Activated CD4-positive, alpha-beta T cell treated with anti-CD3 and anti-CD28 coated beads, Interleukin-2, amount 10 ng/mL, durations not matched to agents 24 days and 14 days (primary cell): ENCODE results near the gene BAZ1B. TPM values are rescaled to one million over a fixed set of nuclear protein-coding genes. Genes with fewer than 3 reads are reported as not detected.
A peak's percentile ranks its signal among the peaks of the same experiment; 100 is the strongest.
"Not testable (repeated sequence)": the region's sequence is repeated elsewhere in the genome, so short reads cannot be mapped to it uniquely, and the experiment has no call there.

Experiments
- DNase-seq: peaks from one replicate; pipeline ENCODE4 v3.0.0; 2022
- H3K27ac Mint-ChIP-seq: one replicate; pipeline ENCODE4 v1.8.0; 2022; ENCODE audit warnings: mild to moderate bottlenecking, mixed read lengths
- H3K27me3 Mint-ChIP-seq: one replicate; pipeline ENCODE4 v1.8.0; 2022; ENCODE audit warnings: mixed read lengths
- H3K36me3 Mint-ChIP-seq: one replicate; pipeline ENCODE4 v1.8.0; 2022; ENCODE audit warnings: low read depth, mild to moderate bottlenecking, mixed read lengths
- H3K4me1 Mint-ChIP-seq: one replicate; pipeline ENCODE4 v1.8.0; 2021; ENCODE audit warnings: mixed read lengths
- H3K4me3 Mint-ChIP-seq: one replicate; pipeline ENCODE4 v1.8.0; 2022; ENCODE audit warnings: mild to moderate bottlenecking, moderate library complexity, mixed read lengths
- H3K9me3 Mint-ChIP-seq: one replicate; pipeline ENCODE4 v1.8.0; 2021; ENCODE audit warnings: mixed read lengths
- intact Hi-C: fragments of 100-400 bp; cut with micrococcal nuclease; formaldehyde crosslinking; loops from one replicate; pipeline ENCODE4 v1.15.1; 2023
- total RNA-seq: library from RNA; stranded (reverse); gene quantifications from 2 replicates; pipeline ENCODE4 v1.2.3, GENCODE V29; 2022

BAZ1B gene
- total RNA-seq, 1 donor from 2014 or later = 112 TPM

DNA sequence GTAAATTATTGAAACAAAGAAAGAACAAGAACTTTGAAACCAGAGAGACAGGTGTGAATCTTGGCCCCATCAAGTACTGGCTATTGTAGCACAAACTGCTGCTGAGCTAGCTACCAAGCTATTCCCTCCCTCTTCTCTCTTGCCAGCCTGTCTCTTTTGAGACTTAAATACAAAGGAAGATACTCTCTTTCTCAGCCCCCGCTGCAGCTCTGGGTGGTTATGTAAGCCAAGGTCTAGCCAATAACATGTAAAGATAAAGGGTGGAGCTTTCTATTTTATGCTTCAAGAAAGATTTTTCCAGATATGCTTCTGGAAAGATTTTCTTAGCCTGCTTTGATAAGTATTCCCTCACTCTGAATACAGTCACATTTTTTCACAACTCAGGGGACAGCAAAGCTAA is 17.2 kb downstream of the BAZ1B start:
- H3K27ac Mint-ChIP-seq = no peak overlapping the region
- no peaks in the 10 kb centered on the region for H3K27me3 Mint-ChIP-seq
- H3K4me3 Mint-ChIP-seq = no peak overlapping the region
- no peak for DNase-seq
- peaks cover 56% of the 10 kb centered on the region for H3K36me3 Mint-ChIP-seq
- H3K9me3 Mint-ChIP-seq = no peaks in the 10 kb centered on the region
- intact Hi-C loops = no loop called here
- peaks cover 14% of the 10 kb centered on the region for H3K4me1 Mint-ChIP-seq

DNA sequence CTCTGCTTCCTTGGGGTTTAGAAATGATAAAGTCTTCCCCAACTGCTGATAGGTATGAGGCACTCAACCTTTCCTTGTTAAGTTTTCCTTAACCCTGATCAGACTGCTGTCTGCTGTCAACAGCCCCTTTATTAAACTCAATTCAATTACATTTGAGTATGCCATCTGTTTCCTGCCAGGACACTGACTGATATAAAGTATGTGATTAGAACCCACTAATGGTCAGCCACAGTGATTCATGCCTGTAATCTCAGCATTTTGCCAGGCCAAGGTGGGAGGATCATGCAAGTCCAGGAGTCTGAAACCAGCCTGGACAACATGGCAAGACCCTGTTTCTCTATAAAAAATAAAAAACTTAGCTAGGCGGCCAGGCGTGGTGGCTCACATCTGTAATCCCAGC is 18.1 kb downstream of the BAZ1B start:
- Mint-ChIP-seq H3K36me3 (peaks cover 61% of the 10 kb centered on the region), H3K27me3 (no peaks in the 10 kb centered on the region), H3K9me3 (no peaks in the 10 kb centered on the region), H3K4me1 (peaks cover 16% of the 10 kb centered on the region), H3K27ac (no peak overlapping the region), H3K4me3 (no peak overlapping the region)
- no peak for DNase-seq
- intact Hi-C loops = no loop called here

DNA sequence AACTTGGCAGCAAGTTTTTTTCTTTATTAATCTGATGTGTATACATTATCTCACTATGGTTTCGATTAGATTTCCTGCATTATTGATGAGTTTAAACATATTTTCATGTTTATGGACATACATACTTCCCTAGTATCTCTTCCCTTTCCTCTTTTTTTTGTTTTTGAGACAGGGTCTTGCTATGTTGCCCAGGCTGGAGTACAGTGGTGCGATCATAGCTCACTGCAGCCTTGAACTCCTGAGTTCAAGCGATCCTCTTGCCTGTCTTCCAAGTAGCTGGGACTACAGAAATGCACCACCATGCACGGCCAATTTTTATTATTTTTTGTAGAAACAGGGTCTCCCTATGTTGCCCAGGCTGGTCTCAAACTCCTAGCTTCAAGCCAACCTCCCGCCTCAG is 18.9 kb downstream of the BAZ1B start:
- H3K9me3 Mint-ChIP-seq = no peaks in the 10 kb centered on the region
- no peaks in the 10 kb centered on the region for H3K27me3 Mint-ChIP-seq
- intact Hi-C loops = no loop called here
- no peak overlapping the region for H3K4me3 Mint-ChIP-seq
- no peak overlapping the region for H3K27ac Mint-ChIP-seq
- no peak for DNase-seq
- peaks cover 61% of the 10 kb centered on the region for H3K36me3 Mint-ChIP-seq
- peaks cover 16% of the 10 kb centered on the region for H3K4me1 Mint-ChIP-seq

DNA sequence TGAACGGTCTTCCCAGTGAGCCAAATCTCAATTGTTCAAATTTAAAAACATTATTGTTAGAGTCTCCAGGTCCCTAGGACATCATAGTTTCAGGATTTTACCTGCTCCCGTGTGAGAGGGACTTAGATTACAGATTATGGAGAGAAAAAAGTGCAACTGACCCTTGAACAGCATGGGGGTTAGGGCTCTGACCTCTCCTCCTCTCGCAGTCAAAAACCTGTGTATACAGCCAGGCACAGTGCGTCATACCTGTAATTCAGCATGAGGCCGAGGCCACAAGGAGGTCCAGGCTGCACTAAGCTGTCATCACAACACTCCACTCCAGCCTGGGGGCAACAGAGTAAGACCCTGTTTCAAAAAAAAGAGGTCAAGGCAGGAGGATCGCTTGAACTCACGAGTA is 25.5 kb downstream of the BAZ1B start:
- Mint-ChIP-seq H3K4me1 (peaks cover 12% of the 10 kb centered on the region), H3K27ac (no peak overlapping the region), H3K4me3 (no peak overlapping the region), H3K27me3 (no peaks in the 10 kb centered on the region), H3K36me3 (peaks cover 76% of the 10 kb centered on the region), H3K9me3 (no peaks in the 10 kb centered on the region)
- DNase-seq = no peak
- intact Hi-C loops = loop anchor here (5.0 kb wide), 1 partner anchor 44 kb away; no protein-coding TSS in a partner anchor

DNA sequence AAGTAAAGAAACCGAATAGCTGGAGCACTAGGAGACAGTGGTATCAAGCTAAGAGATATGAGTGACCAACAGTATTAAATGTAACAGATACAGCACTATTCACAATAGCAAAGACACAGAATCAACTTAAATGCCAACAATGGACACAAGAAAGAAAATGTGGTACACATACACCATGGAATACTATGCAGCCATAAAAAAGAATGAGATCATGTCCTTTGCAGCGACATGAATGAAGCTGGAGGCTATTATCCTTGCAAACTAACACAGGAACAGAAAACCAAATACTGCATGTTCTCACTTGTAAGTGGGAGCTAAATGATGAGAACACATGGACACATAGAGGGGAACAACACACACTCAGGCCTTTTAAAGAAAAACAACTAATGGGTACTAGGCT is 26.6 kb downstream of the BAZ1B start:
- not testable (repeated sequence) for DNase-seq, H3K9me3 Mint-ChIP-seq, H3K4me1 Mint-ChIP-seq, H3K27me3 Mint-ChIP-seq, H3K27ac Mint-ChIP-seq, H3K4me3 Mint-ChIP-seq
- peaks cover 71% of the 10 kb centered on the region for H3K36me3 Mint-ChIP-seq
- intact Hi-C loops = loop anchor here (5.0 kb wide), 1 partner anchor 43 kb away; no protein-coding TSS in a partner anchor

DNA sequence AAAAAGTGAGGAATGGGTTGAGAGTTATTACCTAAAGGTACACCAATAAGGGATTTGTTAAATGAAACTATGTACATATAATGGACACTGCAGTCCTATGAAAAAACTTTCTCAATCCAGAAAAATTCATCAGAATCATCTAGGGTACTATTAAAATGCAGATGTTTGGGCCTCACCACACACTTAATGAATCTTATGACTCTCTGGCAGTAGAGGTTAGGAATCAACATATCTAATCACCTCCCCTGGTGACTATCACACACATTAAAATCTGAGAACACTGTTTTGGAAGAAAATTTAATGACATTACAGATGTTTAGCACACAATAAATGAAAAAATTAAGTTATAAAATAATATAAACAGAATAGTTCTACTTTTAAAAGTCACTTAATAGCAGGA is 32.1 kb downstream of the BAZ1B start:
- peaks cover 12% of the 10 kb centered on the region for H3K4me1 Mint-ChIP-seq
- intact Hi-C loops = no loop called here
- H3K27me3 Mint-ChIP-seq = no peaks in the 10 kb centered on the region
- H3K27ac Mint-ChIP-seq = no peak overlapping the region
- DNase-seq = no peak
- H3K36me3 Mint-ChIP-seq = peaks cover 58% of the 10 kb centered on the region
- H3K4me3 Mint-ChIP-seq = no peak overlapping the region
- H3K9me3 Mint-ChIP-seq = no peaks in the 10 kb centered on the region

DNA sequence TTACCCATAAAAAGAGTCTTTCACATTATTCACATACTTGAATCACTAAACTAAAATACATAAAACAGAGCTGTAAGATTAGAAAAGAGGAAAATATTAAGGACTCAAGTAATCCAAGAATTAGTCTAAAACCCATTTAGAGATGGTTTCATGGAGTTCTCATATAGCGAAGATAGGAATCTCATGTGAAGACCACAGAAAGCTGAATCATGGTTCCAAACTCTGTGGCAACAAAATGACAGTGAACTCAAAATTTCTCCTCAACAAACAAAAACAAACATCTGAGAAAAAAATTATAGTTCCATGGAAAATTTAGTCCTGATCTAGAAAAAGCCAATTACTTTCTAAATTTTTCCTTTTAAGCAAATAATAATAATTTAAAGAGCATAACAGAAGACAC is 34.6 kb downstream of the BAZ1B start:
- H3K36me3 Mint-ChIP-seq = peaks cover 47% of the 10 kb centered on the region
- H3K27me3 Mint-ChIP-seq = no peaks in the 10 kb centered on the region
- no peak overlapping the region for H3K27ac Mint-ChIP-seq
- no peak overlapping the region for H3K4me3 Mint-ChIP-seq
- peaks cover 11% of the 10 kb centered on the region for H3K4me1 Mint-ChIP-seq
- H3K9me3 Mint-ChIP-seq = no peaks in the 10 kb centered on the region
- no peak for DNase-seq
- intact Hi-C loops = no loop called here

DNA sequence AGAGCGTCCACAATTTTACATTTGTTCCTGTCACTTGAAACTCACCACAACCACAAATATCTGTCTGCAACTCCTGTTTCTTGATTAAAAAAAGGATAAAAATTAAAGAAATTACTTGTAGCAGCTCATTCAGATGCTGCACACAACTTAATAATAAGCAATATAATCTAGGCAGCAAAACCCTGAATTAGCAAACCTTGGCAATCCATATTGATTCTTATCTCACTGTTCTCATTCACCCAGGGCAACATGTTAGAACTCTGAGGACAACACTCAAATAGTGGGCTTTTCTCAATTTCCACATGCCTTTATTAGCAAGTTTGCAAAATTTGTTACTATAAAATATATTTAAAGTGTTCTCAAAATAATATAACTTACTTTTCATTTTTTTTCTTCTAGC is 38.9 kb downstream of the BAZ1B start:
- Mint-ChIP-seq H3K36me3 (peaks cover 54% of the 10 kb centered on the region), H3K4me3 (no peak overlapping the region), H3K9me3 (no peaks in the 10 kb centered on the region), H3K27ac (no peak overlapping the region), H3K4me1 (peaks cover 12% of the 10 kb centered on the region), H3K27me3 (no peaks in the 10 kb centered on the region)
- no peak for DNase-seq
- intact Hi-C loops = no loop called here

DNA sequence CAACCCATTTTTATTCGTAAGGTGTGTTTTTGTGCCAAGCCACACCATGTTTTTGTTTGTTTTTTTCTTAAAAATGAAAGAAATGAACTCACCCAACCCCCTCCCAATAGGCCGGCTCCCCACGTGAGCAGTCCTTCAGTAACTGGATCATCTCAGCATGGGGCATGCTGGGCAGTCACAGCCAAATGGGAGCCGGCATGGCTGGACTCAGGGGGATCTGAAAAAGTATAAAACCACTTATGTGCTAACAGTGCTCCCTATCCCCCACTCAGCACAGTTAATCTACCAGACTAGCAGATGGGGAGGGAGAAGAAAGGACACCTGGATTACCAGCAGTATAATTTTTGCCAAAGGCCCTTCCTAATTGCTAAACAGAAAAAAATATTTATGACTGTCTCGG is 39.3 kb downstream of the BAZ1B start:
- peaks cover 57% of the 10 kb centered on the region for H3K36me3 Mint-ChIP-seq
- H3K4me3 Mint-ChIP-seq = no peak overlapping the region
- intact Hi-C loops = no loop called here
- H3K4me1 Mint-ChIP-seq = peaks cover 17% of the 10 kb centered on the region
- H3K9me3 Mint-ChIP-seq = no peaks in the 10 kb centered on the region
- DNase-seq = no peak
- H3K27me3 Mint-ChIP-seq = no peaks in the 10 kb centered on the region
- no peak overlapping the region for H3K27ac Mint-ChIP-seq

DNA sequence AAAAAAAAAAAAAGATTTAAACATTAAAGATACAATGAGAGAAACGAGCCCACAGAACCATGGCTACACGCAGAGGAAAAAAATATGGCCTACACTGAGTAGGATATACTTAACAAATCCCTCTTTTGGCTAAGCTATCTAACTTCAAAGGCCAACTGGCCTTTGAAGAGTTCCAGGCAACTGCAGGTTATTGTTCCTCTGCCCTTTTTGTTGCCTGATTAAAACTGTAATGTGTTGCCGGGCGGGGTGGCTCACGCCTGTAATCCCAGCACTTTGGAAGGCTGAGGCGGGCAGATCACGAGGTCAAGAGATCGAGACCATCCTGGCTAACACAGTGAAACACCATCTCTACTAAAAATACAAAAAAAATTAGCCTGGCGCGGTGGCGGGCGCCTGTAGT is 40.6 kb downstream of the BAZ1B start:
- H3K27me3 Mint-ChIP-seq, H3K4me3 Mint-ChIP-seq, H3K9me3 Mint-ChIP-seq, intact Hi-C loops, H3K27ac Mint-ChIP-seq, DNase-seq: not testable (repeated sequence)
- Mint-ChIP-seq H3K36me3 (peaks cover 61% of the 10 kb centered on the region), H3K4me1 (peaks cover 19% of the 10 kb centered on the region)

DNA sequence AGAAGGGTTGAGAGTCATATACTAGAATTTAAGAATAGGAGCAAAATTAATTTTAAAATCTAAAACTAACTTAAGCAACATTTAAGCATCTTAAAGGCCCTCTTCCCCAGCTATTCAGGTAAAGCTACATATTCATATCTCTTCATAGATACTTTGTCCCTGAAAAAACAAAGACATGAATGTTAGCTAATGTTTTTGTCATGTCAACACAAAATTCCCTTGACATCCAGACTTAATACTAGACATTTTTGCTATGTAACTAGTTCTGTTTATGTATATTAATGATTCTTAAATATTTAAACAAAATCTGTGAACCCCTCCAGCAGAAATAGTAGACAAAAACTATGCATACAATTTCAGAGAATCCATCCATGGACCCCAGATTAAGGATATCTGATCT is 43.5 kb downstream of the BAZ1B start:
- H3K4me1 Mint-ChIP-seq = peaks cover 17% of the 10 kb centered on the region

DNA sequence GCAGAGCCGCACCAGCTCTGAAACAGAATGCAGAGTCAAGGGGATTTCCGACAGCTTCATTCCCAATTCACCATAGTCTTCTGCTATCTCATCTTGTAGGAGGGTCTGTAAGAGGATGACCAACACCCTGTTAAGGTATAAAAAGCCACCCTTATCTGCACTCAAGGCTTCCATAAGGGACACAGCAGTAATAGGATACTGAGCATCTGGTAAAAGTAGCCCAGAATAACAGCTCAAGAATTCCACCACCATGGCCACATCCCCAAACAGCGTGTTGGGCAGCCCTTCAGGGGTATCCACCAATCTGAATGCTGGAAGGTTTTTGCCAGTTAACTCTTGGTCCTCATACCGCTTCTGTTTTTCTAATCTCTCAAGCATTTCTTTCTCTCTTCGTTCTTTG is 44.7 kb downstream of the BAZ1B start:
- Mint-ChIP-seq H3K27me3 (no peaks in the 10 kb centered on the region), H3K27ac (peak overlapping the region; percentile 29), H3K36me3 (peaks cover 56% of the 10 kb centered on the region), H3K9me3 (no peaks in the 10 kb centered on the region), H3K4me1 (peaks cover 17% of the 10 kb centered on the region), H3K4me3 (no peak overlapping the region)
- no peak for DNase-seq
- intact Hi-C loops = no loop called here

More for the DNA sequence above, 43.5 kb downstream of the BAZ1B start:
- Mint-ChIP-seq H3K4me3 (no peak overlapping the region), H3K9me3 (no peaks in the 10 kb centered on the region), H3K27ac (no peak overlapping the region), H3K36me3 (peaks cover 63% of the 10 kb centered on the region), H3K27me3 (no peaks in the 10 kb centered on the region)
- DNase-seq = no peak
- intact Hi-C loops = no loop called here

DNA sequence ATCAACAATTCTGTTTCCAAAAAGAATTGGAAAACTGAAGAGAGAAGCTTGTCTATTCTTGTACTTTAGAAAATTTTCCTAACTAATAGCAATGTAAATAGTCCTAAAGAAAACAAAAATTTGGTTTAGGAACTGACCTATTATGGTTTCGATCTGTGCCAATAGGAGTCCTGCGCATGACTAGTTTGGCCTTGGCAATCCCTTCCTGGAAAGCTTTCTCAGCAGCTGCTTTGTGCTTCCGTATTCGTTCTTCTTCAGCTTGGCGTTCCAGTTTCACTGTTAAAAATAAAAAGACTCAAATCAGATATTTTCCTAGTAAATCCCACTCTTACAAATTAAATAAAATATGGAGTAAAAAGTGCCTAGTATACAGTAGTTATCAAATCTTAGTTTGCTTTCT is 51.9 kb downstream of the BAZ1B start:
- intact Hi-C loops = no loop called here
- H3K4me3 Mint-ChIP-seq = no peak overlapping the region
- H3K4me1 Mint-ChIP-seq = peaks cover under 1% of the 10 kb centered on the region
- no peak overlapping the region for H3K27ac Mint-ChIP-seq
- no peak for DNase-seq
- peaks cover 54% of the 10 kb centered on the region for H3K36me3 Mint-ChIP-seq
- H3K9me3 Mint-ChIP-seq = no peaks in the 10 kb centered on the region
- no peaks in the 10 kb centered on the region for H3K27me3 Mint-ChIP-seq

DNA sequence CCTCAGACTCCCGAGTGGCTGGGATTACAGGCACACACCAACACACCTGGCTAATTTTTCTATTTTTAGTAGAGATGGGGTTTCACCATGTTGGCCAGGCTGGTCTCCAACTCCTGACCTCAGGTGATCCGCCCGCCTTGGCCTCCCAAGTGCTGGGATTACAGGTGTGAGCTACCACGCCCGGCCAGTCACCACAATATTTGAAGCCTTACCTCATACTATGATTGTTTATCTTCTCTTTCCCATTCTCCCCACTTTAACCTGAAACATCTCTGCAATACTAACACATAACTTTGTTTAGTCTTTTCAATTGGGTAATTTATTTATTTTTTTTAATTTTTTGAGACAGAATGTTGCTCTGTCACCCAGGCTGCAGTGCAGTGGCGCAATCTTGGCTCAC is 55.0 kb downstream of the BAZ1B start:
- H3K9me3 Mint-ChIP-seq, H3K27ac Mint-ChIP-seq, H3K4me1 Mint-ChIP-seq, H3K4me3 Mint-ChIP-seq, H3K27me3 Mint-ChIP-seq, DNase-seq, intact Hi-C loops: not testable (repeated sequence)
- peaks cover 73% of the 10 kb centered on the region for H3K36me3 Mint-ChIP-seq

DNA sequence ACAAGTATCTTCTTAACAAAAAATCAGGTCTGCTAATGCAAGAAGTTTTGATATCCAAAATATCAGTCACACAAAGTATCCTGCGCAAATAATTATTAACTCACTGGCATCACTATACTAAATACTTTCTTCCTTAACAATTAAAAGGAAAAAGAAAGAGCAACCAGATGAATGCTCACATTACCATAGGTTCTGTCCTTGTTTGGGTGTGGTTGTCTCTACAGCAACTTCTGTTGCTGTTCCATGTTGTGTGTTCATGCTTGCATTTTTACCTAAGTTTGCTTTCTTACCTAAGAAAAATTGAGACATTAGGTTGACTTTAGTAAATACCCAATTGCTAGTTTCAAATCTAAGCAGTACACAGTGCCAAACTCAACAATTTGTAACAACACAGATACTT is 56.0 kb downstream of the BAZ1B start:
- intact Hi-C loops = no loop called here
- Mint-ChIP-seq H3K27ac (no peak overlapping the region), H3K4me1 (no peaks in the 10 kb centered on the region), H3K4me3 (no peak overlapping the region), H3K9me3 (no peaks in the 10 kb centered on the region), H3K36me3 (peaks cover 77% of the 10 kb centered on the region), H3K27me3 (no peaks in the 10 kb centered on the region)
- no peak for DNase-seq
